H1 (cell line): ENCODE results near the gene EEF1AKMT2. TPM values are rescaled to one million over a fixed set of nuclear protein-coding genes. Genes with fewer than 3 reads are reported as not detected.

Experiments used
- CTCF ChIA-PET: fragments of 300-600 bp; sonication (Branson Sonifier 250); formaldehyde crosslinking; loops from one replicate; lab custom pipeline; 2021; ENCODE audit not compliant: partially characterized antibody; lab: Charles Lee
- POLR2A ChIA-PET: fragments of 300-600 bp; sonication (Branson Sonifier 250); formaldehyde crosslinking; loops from one replicate; lab custom pipeline; 2021; ENCODE audit warnings: inconsistent platforms; ENCODE audit not compliant: partially characterized antibody; lab: Charles Lee
- DNase-seq, 2 experiments: peaks; one replicate each; pipeline versions ENCODE4 v3.0.0 to v3.0.0-alpha.2; 2010 to 2022; ENCODE audit warnings: low spot score in 2 of 2, low read depth in 1 of 2, mixed read lengths in 1 of 2
- FAIRE-seq: peaks from 2 replicates; lab custom pipeline; 2011; peaks lifted over from hg19 to GRCh38; lab: Jason Lieb, UNC
- H2AFZ ChIP-seq: 2 replicates; pipeline ENCODE4 v1.8.1; 2012; ENCODE audit warnings: low read length, inconsistent platforms
- H2AK5ac ChIP-seq: 2 replicates; pipeline ENCODE4 v1.6.1; 2013; ENCODE audit warnings: low read depth, low read length
- H2BK120ac ChIP-seq: replicated peaks from 2 replicates; pipeline ENCODE3; 2013; ENCODE audit warnings: low read depth, low read length, inconsistent platforms
- H2BK12ac ChIP-seq: 2 replicates; pipeline ENCODE4 v1.6.1; 2013; ENCODE audit warnings: low read depth, low read length
- H2BK15ac ChIP-seq: 2 replicates; pipeline ENCODE4 v1.6.1; 2013; ENCODE audit warnings: low read length
- H2BK20ac ChIP-seq: 2 replicates; pipeline ENCODE4 v1.6.1; 2013; ENCODE audit warnings: low read length
- H2BK5ac ChIP-seq: 2 replicates; pipeline ENCODE4 v1.6.1; 2013; ENCODE audit warnings: low read depth, low read length
- H3K14ac ChIP-seq: 2 replicates; pipeline ENCODE4 v1.6.1; 2013; ENCODE audit warnings: inconsistent platforms; ENCODE audit not compliant: insufficient read length
- H3K18ac ChIP-seq: 2 replicates; pipeline ENCODE4 v1.6.1; 2013; ENCODE audit warnings: low read length; ENCODE audit errors: extremely low read depth
- H3K23ac ChIP-seq: 2 replicates; pipeline ENCODE4 v1.6.1; 2013; ENCODE audit warnings: inconsistent platforms; ENCODE audit not compliant: insufficient read length
- H3K23me2 ChIP-seq: 2 replicates; pipeline ENCODE4 v1.6.1; 2013; ENCODE audit warnings: low read depth, low read length
- H3K27ac ChIP-seq: 2 replicates; pipeline ENCODE4 v1.6.1; 2011; ENCODE audit warnings: low read depth, low read length, inconsistent platforms
- H3K27me3 ChIP-seq, 4 experiments: replicated peaks in 1 of 4; 1 replicate in 1 of 4; 2 replicates in 3 of 4; pipeline versions ENCODE4 v1.6.1 to v1.8.1; 2011 to 2013; ENCODE audit warnings: low read length in 3 of 4, mild to moderate bottlenecking in 3 of 4, inconsistent platforms in 2 of 4, mixed read lengths in 2 of 4, moderate library complexity in 1 of 4; ENCODE audit not compliant: control insufficient read depth in 3 of 4, insufficient read depth in 3 of 4; ENCODE audit errors: extremely low read depth in 1 of 4
- H3K36me3 ChIP-seq, 4 experiments: 2 replicates each; pipeline versions ENCODE4 v1.6.1 to v1.8.1; 2011 to 2013; ENCODE audit warnings: mild to moderate bottlenecking in 4 of 4, low read length in 3 of 4, moderate library complexity in 2 of 4, control low read depth in 1 of 4, inconsistent platforms in 1 of 4; ENCODE audit not compliant: insufficient read depth in 4 of 4, control insufficient read depth in 2 of 4
- H3K4ac ChIP-seq: replicated peaks from 2 replicates; pipeline ENCODE3; 2013; ENCODE audit warnings: low read length, low read depth, mixed read lengths, inconsistent platforms; ENCODE audit not compliant: insufficient read length
- H3K4me1 ChIP-seq, 4 experiments: replicated peaks in 1 of 4; 1 replicate in 1 of 4; 2 replicates in 3 of 4; pipeline versions ENCODE4 v1.6.1 to v1.8.1; 2011 to 2013; ENCODE audit warnings: low read length in 3 of 4, inconsistent platforms in 2 of 4, mixed read lengths in 1 of 4; ENCODE audit not compliant: insufficient read depth in 4 of 4, control insufficient read depth in 3 of 4
- H3K4me2 ChIP-seq, 2 experiments: 2 replicates each; pipeline versions ENCODE4 v1.6.1 to v1.8.1; 2011 to 2013; ENCODE audit warnings: low read depth in 2 of 2, low read length in 2 of 2, control low read depth in 1 of 2, inconsistent platforms in 1 of 2, mild to moderate bottlenecking in 1 of 2; ENCODE audit not compliant: insufficient read depth in 1 of 2
- H3K4me3 ChIP-seq, 4 experiments: fragments of 200-600, 300-600 bp in 1 of 4; sonication (generic), shearing (Covaris generic), sonication (Bioruptor Twin) in 1 of 4; 2 replicates each; pipeline versions ENCODE4 v1.5.1 to v1.8.1; 2011 to 2016; ENCODE audit warnings: low read length in 4 of 4, low read depth in 3 of 4, control low read depth in 2 of 4, inconsistent platforms in 2 of 4, mild to moderate bottlenecking in 2 of 4, mixed read lengths in 1 of 4, moderate library complexity in 1 of 4; ENCODE audit not compliant: insufficient read depth in 2 of 4; ENCODE audit errors: extremely low read depth in 1 of 4
- H3K56ac ChIP-seq: replicated peaks from 2 replicates; pipeline ENCODE3; 2013; ENCODE audit warnings: low read depth, mild to moderate bottlenecking, mixed read lengths, low read length, inconsistent platforms; ENCODE audit not compliant: insufficient read length
- H3K79me1 ChIP-seq: 2 replicates; pipeline ENCODE4 v1.6.1; 2013; ENCODE audit warnings: low read depth, low read length, control low read depth
- H3K79me2 ChIP-seq, 2 experiments: 2 replicates each; pipeline versions ENCODE4 v1.6.1 to v1.8.1; 2012 to 2013; ENCODE audit warnings: low read length in 2 of 2, mild to moderate bottlenecking in 2 of 2, inconsistent platforms in 1 of 2; ENCODE audit not compliant: insufficient read depth in 2 of 2, control insufficient read depth in 1 of 2
- H3K9ac ChIP-seq, 4 experiments: replicated peaks in 1 of 4; 1 replicate in 1 of 4; 2 replicates in 3 of 4; pipeline versions ENCODE4 v1.6.1 to v1.8.1; 2011 to 2013; ENCODE audit warnings: low read depth in 3 of 4, low read length in 3 of 4, control low read depth in 2 of 4, mild to moderate bottlenecking in 2 of 4, moderate library complexity in 2 of 4, inconsistent platforms in 1 of 4; ENCODE audit errors: extremely low read depth in 1 of 4
- H3K9me3 ChIP-seq, 2 experiments: 2 replicates each; pipeline versions ENCODE4 v1.6.1 to v1.8.1; 2012 to 2013; ENCODE audit warnings: mild to moderate bottlenecking in 2 of 2, moderate library complexity in 2 of 2, control low read depth in 1 of 2, inconsistent platforms in 1 of 2, low read depth in 1 of 2, low read length in 1 of 2, mixed read lengths in 1 of 2; ENCODE audit not compliant: insufficient read depth in 2 of 2
- H4K20me1 ChIP-seq, 2 experiments: replicated peaks in 1 of 2; 2 replicates each; pipeline versions ENCODE3 to v1.8.1; 2011 to 2013; ENCODE audit warnings: inconsistent platforms in 2 of 2, low read length in 2 of 2, mild to moderate bottlenecking in 1 of 2; ENCODE audit not compliant: insufficient read depth in 2 of 2, control insufficient read depth in 1 of 2
- H4K5ac ChIP-seq: 2 replicates; pipeline ENCODE4 v1.6.1; 2013; ENCODE audit warnings: low read length, low read depth, mixed read lengths, inconsistent platforms; ENCODE audit not compliant: insufficient read length
- H4K8ac ChIP-seq: 2 replicates; pipeline ENCODE4 v1.8.0; 2013; ENCODE audit warnings: mild to moderate bottlenecking, moderate library complexity, low read length, inconsistent platforms; ENCODE audit not compliant: insufficient read depth; ENCODE audit errors: extremely low read depth
- H4K91ac ChIP-seq: replicated peaks from 2 replicates; pipeline ENCODE3; 2013; ENCODE audit warnings: low read length, mixed read lengths, inconsistent platforms; ENCODE audit not compliant: insufficient read length
- GTF2F1 ChIP-seq: IDR thresholded peaks from 2 replicates; pipeline ENCODE4 v1.6.1; 2012; ENCODE audit warnings: low read depth, low read length, improper control_type of control experiment, borderline replicate concordance
- HDAC6 ChIP-seq: IDR thresholded peaks from one replicate; pipeline ENCODE4 v1.7.1; 2012; ENCODE audit warnings: low read depth, mild to moderate bottlenecking, inconsistent platforms, low read length, moderate library complexity
- PHF8 ChIP-seq: fragments of 200-600 bp; sonication (generic); conservative IDR thresholded peaks from 2 replicates; pipeline ENCODE4 v1.7.1; 2012; ENCODE audit warnings: low read depth, mild to moderate bottlenecking, inconsistent platforms, low read length, moderate library complexity
- SRF ChIP-seq: IDR thresholded peaks from 2 replicates; pipeline ENCODE4 v1.6.1; 2011; ENCODE audit warnings: mild to moderate bottlenecking, low read depth, low read length, moderate library complexity
- WGBS, 2 experiments: shearing (Covaris generic) in 1 of 2; methylation state at CpG; one replicate each; pipeline versions ENCODE4 v1.1.6 to v1.1.7; 2013 to 2015; ENCODE audit warnings: low lambda C conversion rate in 2 of 2, mixed read lengths in 2 of 2, inconsistent platforms in 1 of 2, low coverage in 1 of 2, missing lambda C conversion rate in 1 of 2; ENCODE audit not compliant: insufficient replicate concordance in 2 of 2, insufficient coverage in 1 of 2, insufficient read length in 1 of 2; ENCODE audit errors: extremely low coverage in 1 of 2, missing lambda C conversion rate in 1 of 2; 5-methylcytosine and 5-hydroxymethylcytosine counted together
- polyA plus RNA-seq, 7 experiments: library from polyadenylated mRNA; depleted of rRNA in 3 of 7; stranded (reverse) in 5 of 7; unstranded in 2 of 7; fragments of >200 nt in 5 of 7; fragments of 200-250 nt in 2 of 7; gene quantifications; 1 replicate in 5 of 7; 2 replicates in 1 of 7; 4 replicates in 1 of 7; pipeline versions ENCODE4 v1.2.1 to v1.2.3, GENCODE V29; 2011 to 2013; ENCODE audit warnings: missing spikeins in 2 of 7, mixed read lengths in 2 of 7
- total RNA-seq: library from RNA; stranded (reverse); fragmentation: NEBNext Ultra II Directional; extraction: Animal tissue kit (Norgen Biotek cat#: 25700); gene quantifications from 2 replicates; pipeline ENCODE4 v1.2.1, GENCODE V29; 2021

Gene EEF1AKMT2
- total and polyA plus RNA-seq, 2 of the 8 experiments (the other 6 are each of a cell fraction or from before 2014, with no cell fraction given), result 9.8 to 26.8 TPM

DNA sequence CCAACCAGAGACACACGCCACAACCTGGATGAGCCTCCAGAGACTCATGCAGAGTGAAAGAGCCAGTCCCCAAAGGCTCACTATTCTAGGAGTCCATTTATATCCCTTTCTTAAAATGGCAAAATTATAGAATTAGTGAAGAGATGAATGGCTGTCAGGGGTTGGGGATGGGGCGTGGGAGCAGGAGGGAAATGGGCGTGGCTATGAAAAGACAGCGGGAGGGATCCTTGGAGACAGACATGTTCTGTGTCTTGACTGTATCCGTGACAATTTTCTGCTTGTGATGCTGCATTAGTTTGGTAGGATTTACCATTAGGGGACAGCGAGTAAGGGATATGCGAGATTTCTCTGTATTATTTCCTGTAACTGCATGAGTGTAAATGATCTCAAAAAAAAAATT lies 80.5 kb downstream of the EEF1AKMT2 start:
- Histone ChIP-seq H3K4me2 (no peak overlapping the region), H4K20me1 (peaks cover 5 to 8% of the 10 kb centered on the region in 2 experiments), H2AK5ac (no peak overlapping the region), H3K79me2 (no peaks in the 10 kb centered on the region), H4K8ac (no peak overlapping the region), H3K23me2 (no peaks in the 10 kb centered on the region), H2AFZ (no peak overlapping the region), H4K5ac (no peak overlapping the region), H3K36me3 (no peaks in the 10 kb centered on the region), H3K23ac (no peak overlapping the region)
- 79% methylated on average over 7 of the region's 7 CpGs; no CpG with 5 or more reads in 1 of the 2 experiments for WGBS, 2 experiments
- TF ChIP-seq SRF (no peak), PHF8 (no peak), GTF2F1 (no peak), HDAC6 (no peak)
- TF ChIP-seq, all 59 proteins: peak for 0
- no peak overlapping the region for H2BK20ac ChIP-seq
- H2BK12ac ChIP-seq, result no peak overlapping the region
- no peak overlapping the region for H3K56ac ChIP-seq
- no peak overlapping the region for H2BK120ac ChIP-seq
- DNase-seq (no peak), FAIRE-seq (no peak)
- no peak overlapping the region for H2BK5ac ChIP-seq
- no peak overlapping the region for H4K91ac ChIP-seq
- H3K4me1 ChIP-seq, result peaks cover 3 to 12% (median 7%) of the 10 kb centered on the region in 4 experiments; a peak in 6 of 7 replicates
- ChIA-PET CTCF (no interaction called here), POLR2A (no interaction called here)
- H3K27ac ChIP-seq, result no peak overlapping the region
- H3K79me1 ChIP-seq, result no peaks in the 10 kb centered on the region; the same call in 1 of the 2 replicates
- H3K4me3 ChIP-seq, result no peak overlapping the region
- no peaks in the 10 kb centered on the region for H3K27me3 ChIP-seq
- no peak overlapping the region for H3K4ac ChIP-seq
- H3K9ac ChIP-seq, result no peak overlapping the region
- H3K14ac ChIP-seq, result no peak overlapping the region
- no peak overlapping the region for H3K18ac ChIP-seq
- no peak overlapping the region for H2BK15ac ChIP-seq
- no peaks in the 10 kb centered on the region for H3K9me3 ChIP-seq
